HG03066 (cell line): ENCODE results near the gene CHMP5.
A peak's percentile ranks its signal among the peaks of the same experiment; 100 is the strongest.

Source experiments
- ATAC-seq: cut with Tn5 transposase; IDR thresholded peaks from one replicate; pipeline ENCODE4 v1.9.1; 2021; ENCODE audit warnings: low read depth; ENCODE audit not compliant: unreplicated experiment

CHMP5 gene

DNA sequence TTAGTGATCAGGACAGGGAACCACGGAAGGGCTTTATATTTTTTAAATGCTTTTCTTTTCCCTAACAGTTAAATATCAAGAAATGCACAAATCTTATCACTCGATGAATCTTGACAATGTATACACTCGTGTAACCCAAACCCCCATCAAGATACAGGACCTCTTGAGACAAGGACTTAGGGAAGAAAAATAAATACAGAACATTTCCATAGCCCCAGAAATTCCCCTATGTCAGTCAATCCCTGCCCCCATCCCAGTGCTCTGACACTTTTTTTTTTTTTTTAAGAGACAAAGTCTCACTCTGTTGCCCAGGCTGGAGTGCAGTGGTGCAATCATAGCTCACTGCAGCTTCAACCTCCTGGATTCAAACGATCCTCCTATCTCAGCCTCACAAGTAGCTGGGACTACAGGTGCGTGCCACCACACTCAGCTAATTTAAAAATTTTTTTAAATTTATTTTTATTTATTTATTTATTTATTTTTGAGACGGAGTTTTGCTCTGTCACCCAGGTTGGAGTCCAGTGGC lies 22.2 kb upstream of the CHMP5 start:
- ATAC-seq = no peak

DNA sequence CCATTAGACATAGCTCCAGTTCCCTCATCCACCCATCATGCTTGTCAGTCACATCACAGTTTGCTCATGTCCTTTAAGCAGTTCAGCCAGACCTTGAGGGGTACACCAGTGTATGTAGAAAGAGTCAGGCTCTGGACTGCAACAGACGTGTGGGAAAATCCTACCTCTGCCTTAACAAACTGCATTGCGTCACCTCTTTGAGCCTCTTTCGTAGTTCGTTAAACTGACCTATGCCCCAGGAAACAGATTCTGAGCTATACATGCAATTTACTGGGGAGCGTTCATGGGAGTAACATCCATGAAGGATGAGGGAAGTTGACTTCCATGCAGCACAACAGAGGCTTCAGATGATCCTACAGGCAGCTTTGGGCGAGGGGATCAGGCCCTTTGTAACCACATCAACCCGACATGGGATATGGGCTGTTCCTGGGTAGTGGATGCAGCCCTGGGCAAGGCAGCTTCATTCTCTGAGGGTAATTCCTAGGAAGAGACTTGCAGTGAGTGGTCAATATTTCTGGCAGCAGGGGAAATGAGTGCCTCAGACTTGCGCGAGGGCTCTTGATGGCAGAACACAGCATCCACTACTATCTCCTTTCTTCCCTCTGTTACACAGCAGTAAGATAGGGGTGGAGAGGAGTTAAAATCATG lies 20.6 kb upstream of the CHMP5 start:
- ATAC-seq = no peak

DNA sequence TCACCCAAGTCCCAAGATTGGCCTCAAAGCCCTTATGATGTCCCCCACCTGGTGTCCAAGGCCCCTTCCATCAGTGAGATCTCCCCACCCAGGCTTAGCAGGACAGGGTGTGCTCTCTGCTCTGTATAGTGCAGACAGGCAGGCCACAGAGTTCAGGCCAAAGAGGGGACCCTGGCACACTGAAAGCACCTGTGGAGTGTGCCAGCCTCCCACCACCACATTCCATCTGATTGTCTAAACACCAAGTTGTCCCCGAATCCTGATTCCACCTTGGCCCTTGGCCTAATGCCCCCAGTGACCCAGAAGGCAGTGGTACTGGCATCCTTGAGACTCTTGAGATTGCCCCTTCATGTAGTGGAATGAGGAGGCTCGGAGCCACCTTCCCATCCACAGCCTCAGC lies 19.5 kb upstream of the CHMP5 start:
- ATAC-seq = no peak

DNA sequence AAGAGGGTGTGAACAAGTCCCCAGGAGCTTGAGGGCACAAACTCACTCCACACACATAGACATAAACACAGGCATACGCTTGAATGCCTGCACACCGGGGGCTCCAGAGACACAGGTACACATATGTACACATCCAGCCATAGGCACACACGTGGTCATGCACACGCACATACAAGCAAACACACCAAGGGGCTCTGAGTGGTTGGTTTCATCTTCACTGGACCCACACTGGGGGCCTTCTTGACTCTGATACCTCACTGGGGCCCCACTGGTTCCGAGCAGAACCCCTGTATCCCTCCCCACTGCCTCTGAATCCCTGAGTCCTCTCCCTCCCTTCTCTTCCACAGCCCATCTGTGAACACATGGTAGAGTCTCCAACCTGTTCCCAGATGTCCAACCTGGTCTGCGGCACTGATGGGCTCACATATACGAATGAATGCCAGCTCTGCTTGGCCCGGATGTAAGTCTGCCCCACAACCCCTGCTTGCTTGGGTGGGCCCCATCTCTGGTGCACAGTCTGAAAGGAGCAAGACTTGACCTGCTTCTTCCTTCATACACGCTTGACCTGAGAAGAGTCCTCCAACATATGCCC lies 18.5 kb upstream of the CHMP5 start:
- ATAC-seq = no peak

DNA sequence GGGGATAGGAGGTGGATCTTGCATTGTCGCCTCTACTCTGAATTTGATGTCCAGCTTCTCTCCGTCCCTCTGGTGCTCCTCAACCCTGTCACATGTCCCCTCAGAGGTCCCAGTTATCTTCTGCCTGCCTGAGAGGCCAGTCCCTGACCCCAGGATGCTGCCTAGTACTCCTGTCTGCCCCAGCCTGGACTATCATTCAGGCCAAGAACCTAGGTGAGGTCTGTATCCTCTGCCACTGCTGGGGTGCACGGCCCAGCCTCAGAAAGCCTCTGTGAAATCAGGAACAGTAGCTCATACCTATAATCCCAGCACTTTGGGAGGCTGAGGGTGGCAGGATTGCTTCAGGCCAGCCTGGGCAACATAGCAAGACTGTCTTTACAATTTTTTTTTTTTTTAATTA lies 16.2 kb upstream of the CHMP5 start:
- no peak for ATAC-seq

DNA sequence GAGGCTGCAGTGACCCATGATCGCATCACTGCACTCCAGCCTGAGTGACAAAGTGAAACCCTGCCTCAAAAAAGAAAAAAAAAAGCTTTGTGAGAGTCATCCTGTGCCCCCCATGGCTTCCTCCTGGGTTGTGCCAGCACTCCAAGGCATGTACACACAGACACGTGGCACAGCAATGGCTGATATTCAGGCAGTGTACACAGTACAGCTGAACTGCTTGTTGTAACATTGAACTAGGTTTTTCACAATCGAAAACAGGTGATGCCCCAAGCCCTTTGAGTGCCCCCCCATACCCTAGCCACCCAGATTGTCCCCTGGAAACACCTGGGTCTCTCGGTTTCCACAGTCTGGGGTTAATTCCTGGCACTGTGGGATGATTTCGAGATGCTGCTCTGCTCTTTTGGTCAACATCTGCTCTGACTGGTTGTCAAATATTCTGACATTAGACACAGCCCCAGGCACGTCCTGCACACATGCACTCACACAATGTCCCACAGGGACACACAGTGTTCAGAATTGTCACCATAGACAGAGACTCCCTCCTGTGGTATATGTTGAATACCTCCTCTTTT lies 15.7 kb upstream of the CHMP5 start:
- no peak for ATAC-seq

DNA sequence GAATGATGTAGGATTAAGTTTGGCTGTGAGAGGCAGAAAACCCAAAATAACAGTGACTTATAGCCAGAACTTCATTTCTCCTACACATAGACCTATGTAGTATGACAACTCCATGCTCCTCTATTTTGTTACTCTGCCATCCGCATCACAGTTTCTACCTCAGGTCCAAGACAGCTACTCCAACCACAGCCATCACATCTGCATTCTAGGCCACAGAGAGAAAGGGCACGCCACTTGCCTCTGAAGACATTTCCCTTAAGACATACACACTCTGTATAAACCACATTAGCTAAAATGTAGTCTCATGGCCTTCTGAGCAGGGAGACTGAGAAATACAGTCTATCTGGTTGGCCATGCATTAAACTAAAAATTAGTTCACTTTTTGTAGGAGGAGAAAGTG lies 14.9 kb upstream of the CHMP5 start:
- ATAC-seq = no peak

DNA sequence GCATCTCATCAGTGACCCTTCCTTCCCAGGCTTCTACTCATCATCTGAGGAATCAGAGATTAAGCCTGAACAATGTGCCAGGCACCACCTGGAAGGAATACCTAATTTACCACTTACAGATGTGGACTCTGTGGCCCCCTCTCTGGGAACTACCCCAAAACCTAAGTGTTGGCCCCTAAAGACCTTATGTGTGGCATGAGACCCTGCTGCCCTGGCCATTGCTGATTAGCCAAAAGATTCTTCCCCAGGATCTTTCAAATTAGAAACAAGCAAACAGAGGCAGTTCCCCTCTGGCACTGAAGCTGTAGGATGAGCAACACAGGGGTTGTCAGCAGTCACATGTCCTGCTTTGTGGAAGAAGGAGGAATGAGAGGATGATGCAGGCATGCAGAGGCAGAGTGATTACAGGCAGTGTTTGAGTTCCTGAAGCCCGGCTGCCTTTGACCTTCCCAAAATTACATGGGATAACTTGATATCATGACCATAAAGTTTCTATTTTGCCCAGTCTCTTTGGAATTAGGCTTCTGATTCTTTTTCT lies 14.3 kb upstream of the CHMP5 start:
- ATAC-seq = no peak

DNA sequence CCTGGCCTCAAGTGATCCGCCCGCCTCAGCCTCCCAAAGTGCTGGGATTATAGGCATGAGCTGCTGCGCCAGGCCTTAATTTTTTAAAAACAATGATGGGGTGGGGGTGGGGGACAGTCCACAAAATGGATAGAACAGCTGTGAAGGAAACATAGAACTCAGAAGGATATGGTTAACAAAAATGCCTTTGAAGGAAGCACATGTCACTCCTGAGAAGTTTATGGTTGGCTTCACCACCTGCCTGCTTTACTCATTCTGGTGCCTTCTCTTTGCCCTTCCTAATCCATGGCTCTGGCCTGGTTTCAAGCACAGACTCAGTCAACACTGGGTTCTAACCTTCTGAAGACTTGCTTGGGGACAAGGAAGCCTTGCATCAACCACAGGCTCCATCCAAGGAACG lies 10.6 kb upstream of the CHMP5 start:
- ATAC-seq = no peak

DNA sequence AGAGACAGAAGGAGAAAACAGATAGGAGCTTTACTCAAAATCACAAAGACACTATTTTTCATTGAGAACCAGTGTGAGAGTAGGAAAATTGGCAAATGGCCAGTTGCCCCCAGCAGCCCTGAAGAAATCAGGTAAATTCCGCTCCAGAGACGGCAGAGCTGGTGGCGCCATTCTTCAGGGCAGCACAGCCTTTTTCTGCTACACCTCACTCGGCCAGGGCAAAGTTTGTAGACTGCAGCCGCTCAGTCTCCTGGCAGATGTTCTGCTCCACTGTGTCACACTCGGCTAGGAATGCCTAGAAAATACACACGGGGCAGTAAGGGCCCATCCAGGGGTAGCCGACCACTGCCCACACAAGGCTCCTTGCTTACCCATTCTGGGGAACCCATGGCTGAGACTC lies 9.8 kb upstream of the CHMP5 start:
- no peak for ATAC-seq

DNA sequence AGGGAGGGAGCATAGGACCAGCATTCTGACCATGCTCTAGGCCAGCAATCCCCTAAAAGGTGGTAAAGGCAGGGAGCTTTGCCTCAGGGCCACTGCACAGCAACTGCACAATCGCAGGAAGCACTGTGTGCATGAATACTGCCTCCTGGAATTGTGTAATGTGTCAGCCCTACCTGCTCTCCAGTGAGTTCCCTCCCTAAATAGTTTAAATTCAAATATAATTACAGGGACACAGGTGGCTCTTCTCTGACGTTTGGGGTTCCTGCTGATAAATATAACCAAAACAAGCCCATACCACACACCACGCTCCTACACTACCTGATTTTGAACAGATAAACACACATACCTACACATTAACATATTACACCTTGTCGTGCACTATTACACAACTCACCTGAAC lies 9.4 kb upstream of the CHMP5 start:
- ATAC-seq = no peak

DNA sequence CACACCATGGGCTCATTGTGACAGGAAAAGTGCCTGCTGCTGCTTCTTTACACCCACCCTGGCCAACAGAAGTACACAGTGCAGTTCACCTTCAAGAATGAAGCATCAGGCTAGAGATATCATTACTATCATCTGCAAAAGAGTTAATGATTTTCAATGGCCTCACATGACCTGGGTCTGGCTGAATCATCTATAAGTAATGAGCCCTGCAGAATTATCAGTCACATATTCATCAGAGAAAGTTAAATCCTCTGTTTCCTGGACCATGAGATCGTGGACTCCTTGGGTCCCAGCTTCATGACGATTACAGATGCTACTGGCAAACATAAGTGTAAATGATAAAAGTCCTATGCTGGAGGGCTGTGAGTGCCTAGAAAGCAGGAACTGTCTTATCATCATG lies 8.6 kb upstream of the CHMP5 start:
- no peak for ATAC-seq

DNA sequence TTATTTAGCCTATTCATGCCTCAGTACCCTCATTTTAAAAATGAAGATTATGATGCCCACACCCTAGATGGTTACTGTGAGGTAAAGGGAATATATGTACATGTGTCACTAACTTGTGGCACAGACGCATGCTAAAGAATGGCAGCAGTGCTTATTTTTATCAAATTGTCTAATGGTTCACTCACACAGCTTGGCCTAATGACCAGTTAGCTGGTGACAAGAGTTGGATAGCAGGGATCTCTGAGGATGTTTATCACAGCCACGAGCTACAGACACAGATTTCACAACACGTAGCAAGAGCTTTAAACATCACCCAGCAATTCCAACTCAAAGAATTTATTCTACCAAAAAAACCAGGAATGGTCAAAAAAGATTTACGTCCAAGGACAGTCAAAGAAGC lies 7.6 kb upstream of the CHMP5 start:
- ATAC-seq = no peak

DNA sequence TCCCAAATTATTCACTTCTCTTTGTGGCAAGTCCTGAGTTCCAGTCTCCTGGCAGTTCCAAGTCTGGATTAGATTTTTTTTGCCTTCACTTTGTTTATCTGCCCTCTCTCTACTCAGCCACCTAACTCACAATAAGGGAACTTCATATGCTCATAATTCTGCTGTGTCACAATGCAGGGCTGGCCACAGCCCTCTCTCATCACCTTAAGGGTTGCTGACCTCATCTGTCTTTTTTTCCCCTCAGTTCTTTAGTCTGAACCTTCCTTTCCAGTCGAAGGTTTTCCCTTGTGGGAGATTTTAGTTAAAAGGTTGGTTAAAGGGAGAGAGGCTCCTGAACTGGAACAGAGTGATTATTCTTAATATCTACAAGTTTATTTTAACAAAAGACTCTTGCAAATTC lies 4.5 kb upstream of the CHMP5 start:
- no peak for ATAC-seq

DNA sequence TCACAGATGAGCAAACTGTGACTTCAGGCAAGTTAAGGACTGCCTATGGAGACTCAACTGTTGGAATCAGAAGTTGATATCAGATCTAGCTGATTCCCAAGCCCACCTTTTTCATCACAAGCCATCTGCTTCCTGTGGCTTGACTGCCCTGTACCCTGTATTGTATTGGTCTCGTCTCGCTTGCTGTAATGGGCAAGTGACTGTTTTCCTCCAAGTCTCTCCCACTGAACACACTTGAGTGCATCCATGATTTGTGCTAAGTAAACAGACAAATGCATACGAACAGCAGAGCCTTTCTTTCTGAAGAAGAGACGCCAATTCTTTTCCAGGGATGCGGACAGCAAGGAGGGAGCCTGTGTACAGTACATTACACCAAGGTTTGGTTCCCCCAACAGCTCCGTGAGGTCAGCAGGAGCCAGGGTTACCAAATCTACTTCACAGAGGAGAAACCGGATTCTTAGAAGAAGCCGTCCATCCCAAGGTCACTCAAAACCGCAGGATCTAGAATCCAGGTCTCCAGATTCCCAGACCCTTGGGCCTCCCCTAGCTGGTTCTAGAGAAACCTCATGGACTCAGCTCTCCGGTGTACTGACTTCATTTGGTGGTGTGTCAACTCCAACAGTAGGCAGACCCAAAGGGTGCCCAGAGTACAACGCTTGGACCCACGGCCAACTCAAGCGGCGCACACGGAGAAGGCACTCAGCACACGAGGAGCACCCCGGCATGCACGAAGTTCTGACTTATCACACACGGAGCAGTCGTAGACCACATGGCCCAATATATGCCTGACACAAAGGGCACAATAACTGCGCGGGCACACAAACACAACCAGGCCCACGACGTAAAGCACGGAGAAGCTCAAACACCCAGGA lies 1.5 kb upstream of the CHMP5 start:
- no peak for ATAC-seq

DNA sequence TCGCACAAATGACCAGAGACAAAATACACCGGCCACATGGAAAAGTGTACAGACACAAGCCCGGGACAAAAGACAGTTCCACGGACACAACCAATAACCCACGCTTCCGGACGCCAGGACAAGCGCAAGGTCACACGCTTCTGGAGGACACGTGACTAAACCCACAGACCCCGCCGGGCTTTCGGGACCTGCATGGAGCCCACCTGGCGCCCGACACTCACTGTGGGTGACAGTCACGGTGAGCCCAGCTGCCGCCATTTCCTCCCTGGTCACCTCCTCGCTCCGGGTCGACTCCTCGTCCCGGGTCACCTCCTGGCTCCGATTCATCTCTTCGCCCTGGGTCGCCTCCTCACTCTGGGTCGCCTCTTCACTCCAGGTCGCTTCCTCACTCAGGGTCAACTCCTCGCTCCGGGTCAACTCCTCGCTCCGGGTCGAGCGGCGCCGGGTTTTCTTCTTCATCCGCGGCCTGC lies 811 bp upstream of the CHMP5 start:
- peak; percentile 38 for ATAC-seq

DNA sequence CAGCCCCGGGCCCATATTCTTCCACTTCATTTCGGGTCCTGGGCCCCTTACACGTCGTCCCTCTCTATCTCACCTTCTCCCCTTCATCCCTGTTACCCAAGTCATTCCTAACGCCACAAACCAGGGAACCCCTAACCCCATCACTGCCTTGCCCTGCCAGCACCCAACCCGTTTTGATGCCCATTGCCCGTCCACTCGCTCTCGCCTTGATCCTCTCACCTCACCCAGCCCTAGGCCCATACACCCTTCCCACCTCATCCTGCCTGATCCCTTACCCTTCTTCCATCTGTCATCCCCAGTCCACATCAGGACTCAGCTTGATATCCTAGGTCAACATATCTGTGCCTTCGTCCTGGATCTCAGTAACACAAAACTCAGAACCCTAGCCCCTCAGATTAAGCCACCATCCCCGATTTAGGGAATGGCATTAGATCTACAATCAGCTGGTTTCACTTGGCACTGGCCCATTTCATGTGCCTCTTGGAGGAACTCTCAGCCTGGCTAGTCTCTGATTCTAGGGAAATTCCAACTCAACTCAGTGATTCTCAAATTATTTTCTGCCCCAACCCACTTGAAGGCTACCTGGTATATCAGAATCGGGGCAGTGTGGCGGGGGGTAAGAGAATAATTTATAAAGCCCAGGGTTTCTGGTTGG lies 489 bp downstream of the CHMP5 start:
- ATAC-seq = no peak

DNA sequence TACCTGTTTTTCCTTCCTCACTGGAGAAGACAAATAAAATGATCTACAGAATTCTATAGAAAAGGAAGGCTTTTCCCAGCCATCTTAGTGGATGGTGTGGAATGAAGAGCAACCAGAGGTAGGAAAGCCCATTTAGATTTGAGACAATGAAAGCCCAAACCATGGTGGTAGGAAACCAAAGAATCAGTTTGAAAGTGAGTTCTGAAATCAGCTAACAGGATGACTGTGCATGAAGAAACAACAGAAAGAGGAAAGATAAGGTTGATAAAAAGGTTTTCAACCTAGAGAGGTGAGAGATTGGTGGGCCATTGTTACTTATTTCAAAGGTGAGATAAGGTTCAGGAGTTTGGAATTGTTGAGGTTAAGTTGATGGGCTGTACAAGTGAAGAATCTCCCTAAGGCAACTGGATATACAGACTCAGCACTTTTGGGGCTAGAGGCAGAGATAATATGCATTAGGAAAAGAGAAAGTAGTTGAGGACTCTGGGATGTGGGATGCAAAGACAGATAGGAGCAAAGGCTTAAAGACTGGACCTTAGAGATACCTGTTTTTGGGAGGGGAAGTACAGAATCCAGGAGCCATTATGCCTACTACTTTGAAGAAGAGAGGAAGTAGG lies 2.4 kb downstream of the CHMP5 start:
- no peak for ATAC-seq

DNA sequence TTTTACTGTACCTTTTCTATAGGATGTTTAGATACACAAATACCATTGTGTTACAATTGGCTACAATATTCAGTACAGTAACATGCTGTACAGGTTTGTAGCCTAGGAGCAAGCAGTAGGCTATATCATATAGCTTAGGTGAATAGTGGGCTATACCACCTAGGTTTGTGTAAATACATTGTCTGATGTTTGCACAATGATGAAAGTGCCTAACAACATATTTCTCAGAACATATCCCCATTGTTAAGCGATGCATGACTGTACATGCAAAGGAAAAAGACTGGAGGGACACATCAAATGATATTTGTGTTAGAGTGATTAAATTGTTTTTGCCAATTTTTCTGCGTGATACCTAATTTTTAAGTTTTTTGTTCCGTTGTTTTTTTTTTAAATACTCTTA lies 5.3 kb downstream of the CHMP5 start:
- no peak for ATAC-seq

DNA sequence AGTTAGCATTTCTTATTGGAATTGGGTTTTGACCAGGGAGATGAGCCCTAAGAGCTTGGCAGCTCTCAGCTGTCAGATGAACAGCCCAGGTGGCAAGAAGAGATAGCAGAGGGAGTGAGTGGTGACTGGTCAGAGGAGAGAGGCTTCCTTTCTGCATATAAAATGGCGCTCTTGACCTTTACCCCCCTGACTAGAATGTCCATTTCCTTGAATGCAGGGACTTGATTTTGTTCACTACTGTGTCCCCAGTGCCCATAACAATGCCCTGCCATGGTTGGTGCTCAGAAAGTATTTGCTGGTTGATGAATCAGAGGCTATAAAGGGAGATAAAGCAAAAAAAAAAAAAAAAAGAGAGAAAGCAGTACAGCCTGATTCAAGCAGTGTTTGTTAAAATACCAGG lies 7.2 kb downstream of the CHMP5 start:
- no peak for ATAC-seq
